ENCODE measurements around the gene KCNK7.
A peak's percentile ranks its signal among the peaks of the same experiment; 100 is the strongest.

- no peak for TF ChIP-seq POLR2A (IDR thresholded peaks at IDR 0.05)
- peak in 5 of 6 experiments; percentile 28 to 52 (median 41) for TF ChIP-seq CTCF (IDR thresholded peaks at IDR 0.05)
Observed at GRCh38 chr11:65588199-65589054, 7.2 kb downstream of the KCNK7 start.

Measured in thyroid gland (tissue), 4 donors.